Measurements from ENCODE around the gene MPL. TPM values are rescaled to one million over a fixed set of nuclear protein-coding genes. Genes with fewer than 3 reads are reported as not detected.
A peak's percentile ranks its signal among the peaks of the same experiment; 100 is the strongest.

MPL gene
- total RNA-seq, 1 experiment from 2014 or later = 0.52 TPM

GRCh38 chr1:43329995-43330751 is 7.4 kb upstream of the MPL start:
- Mint-ChIP-seq H3K27me3 (ENCODE audit: unreplicated experiment) (peaks cover 14% of the 10 kb centered on the region), H3K4me3 (ENCODE audit: low read depth, unreplicated experiment) (no peak overlapping the region), H3K36me3 (ENCODE audit: insufficient read depth, unreplicated experiment) (no peaks in the 10 kb centered on the region), H3K4me1 (ENCODE audit: low read depth, unreplicated experiment) (peaks cover 7% of the 10 kb centered on the region), H3K9me3 (ENCODE audit: low read depth, unreplicated experiment) (no peaks in the 10 kb centered on the region), H3K27ac (ENCODE audit: unreplicated experiment) (no peak overlapping the region)
- BruUV-seq (replicated peaks) = no TSS peak
- TF ChIP-seq CTCF (IDR thresholded peaks at IDR 0.05; ENCODE audit: unreplicated experiment) = no peak
- intact Hi-C loops (cut with micrococcal nuclease; ENCODE audit: unreplicated experiment) = no loop called here
- peak; percentile 20 for DNase-seq
- CTCF ChIA-PET = interaction anchor here (1.1 kb wide), 1 partner anchor 49 kb away, joined by 3 read pairs; no protein-coding TSS in a partner anchor

GRCh38 chr1:43331688-43332087 is 5.9 kb upstream of the MPL start:
- Mint-ChIP-seq H3K9me3 (ENCODE audit: low read depth, unreplicated experiment) (no peaks in the 10 kb centered on the region), H3K4me3 (ENCODE audit: low read depth, unreplicated experiment) (no peak overlapping the region), H3K4me1 (ENCODE audit: low read depth, unreplicated experiment) (peaks cover 7% of the 10 kb centered on the region), H3K27me3 (ENCODE audit: unreplicated experiment) (peaks cover 18% of the 10 kb centered on the region), H3K36me3 (ENCODE audit: insufficient read depth, unreplicated experiment) (no peaks in the 10 kb centered on the region), H3K27ac (ENCODE audit: unreplicated experiment) (no peak overlapping the region)
- no TSS peak for BruUV-seq (replicated peaks)
- CTCF ChIA-PET = no interaction called here
- intact Hi-C loops (cut with micrococcal nuclease; ENCODE audit: unreplicated experiment) = no loop called here
- no peak for DNase-seq
- TF ChIP-seq CTCF (IDR thresholded peaks at IDR 0.05; ENCODE audit: unreplicated experiment) = no peak

GRCh38 chr1:43334453-43335205 is 3.0 kb upstream of the MPL start:
- H3K27me3 Mint-ChIP-seq (ENCODE audit: unreplicated experiment) = peaks cover 18% of the 10 kb centered on the region
- no peak for TF ChIP-seq CTCF (IDR thresholded peaks at IDR 0.05; ENCODE audit: unreplicated experiment)
- H3K27ac Mint-ChIP-seq (ENCODE audit: unreplicated experiment) = no peak overlapping the region
- intact Hi-C loops (cut with micrococcal nuclease; ENCODE audit: unreplicated experiment) = no loop called here
- CTCF ChIA-PET = no interaction called here
- H3K4me1 Mint-ChIP-seq (ENCODE audit: low read depth, unreplicated experiment) = peaks cover 6% of the 10 kb centered on the region
- BruUV-seq (replicated peaks) = no TSS peak
- no peak overlapping the region for H3K4me3 Mint-ChIP-seq (ENCODE audit: low read depth, unreplicated experiment)
- H3K36me3 Mint-ChIP-seq (ENCODE audit: insufficient read depth, unreplicated experiment) = no peaks in the 10 kb centered on the region
- DNase-seq = no peak
- no peaks in the 10 kb centered on the region for H3K9me3 Mint-ChIP-seq (ENCODE audit: low read depth, unreplicated experiment)

- no peak for DNase-seq
- TF ChIP-seq CTCF (IDR thresholded peaks at IDR 0.05; ENCODE audit: unreplicated experiment) = no peak
- H3K9me3 Mint-ChIP-seq (ENCODE audit: low read depth, unreplicated experiment) = no peaks in the 10 kb centered on the region
- CTCF ChIA-PET = no interaction called here
- H3K27ac Mint-ChIP-seq (ENCODE audit: unreplicated experiment) = no peak overlapping the region
- no peak overlapping the region for H3K4me3 Mint-ChIP-seq (ENCODE audit: low read depth, unreplicated experiment)
- peaks cover 36% of the 10 kb centered on the region for H3K27me3 Mint-ChIP-seq (ENCODE audit: unreplicated experiment)
- intact Hi-C loops (cut with micrococcal nuclease; ENCODE audit: unreplicated experiment) = no loop called here
- H3K36me3 Mint-ChIP-seq (ENCODE audit: insufficient read depth, unreplicated experiment) = no peaks in the 10 kb centered on the region
- H3K4me1 Mint-ChIP-seq (ENCODE audit: low read depth, unreplicated experiment) = no peaks in the 10 kb centered on the region
- no TSS peak for BruUV-seq (replicated peaks)
Observed at GRCh38 chr1:43338001-43338400, 383 bp downstream of the MPL start.

Measured in Calu3 (cell line).